Kidney epithelial cell (primary cell): ENCODE data around the gene SNTB2. TPM values are rescaled to one million over a fixed set of nuclear protein-coding genes. Genes with fewer than 3 reads are reported as not detected.

Experiments
- DNase-seq: peaks from one replicate; pipeline ENCODE4 v3.0.0-alpha.2; 2010; ENCODE audit warnings: low read depth
- H3K27me3 ChIP-seq: 2 replicates; pipeline ENCODE4 v1.6.0; 2011; ENCODE audit warnings: low read length; ENCODE audit not compliant: control insufficient read depth, insufficient read depth
- H3K36me3 ChIP-seq: 2 replicates; pipeline ENCODE4 v1.5.1; 2011; ENCODE audit warnings: low read length; ENCODE audit not compliant: control insufficient read depth, insufficient read depth
- H3K4me3 ChIP-seq: 2 replicates; pipeline ENCODE4 v1.5.1; 2011; ENCODE audit warnings: low read depth, mild to moderate bottlenecking, control low read depth, low read length
- CTCF ChIP-seq: IDR thresholded peaks from 2 replicates; pipeline ENCODE4 v1.5.1; 2011; ENCODE audit warnings: mild to moderate bottlenecking, moderate library complexity, low read length, control low read depth, inconsistent platforms; ENCODE audit not compliant: insufficient read depth, poor library complexity, severe bottlenecking
- total RNA-seq: library from RNA; depleted of rRNA; stranded (reverse); fragments of >200 nt; gene quantifications from 2 replicates; pipeline ENCODE4 v1.2.3, GENCODE V29; 2015

SNTB2 gene
- total RNA-seq, 1 donor from 2014 or later = 9.0 TPM

DNA sequence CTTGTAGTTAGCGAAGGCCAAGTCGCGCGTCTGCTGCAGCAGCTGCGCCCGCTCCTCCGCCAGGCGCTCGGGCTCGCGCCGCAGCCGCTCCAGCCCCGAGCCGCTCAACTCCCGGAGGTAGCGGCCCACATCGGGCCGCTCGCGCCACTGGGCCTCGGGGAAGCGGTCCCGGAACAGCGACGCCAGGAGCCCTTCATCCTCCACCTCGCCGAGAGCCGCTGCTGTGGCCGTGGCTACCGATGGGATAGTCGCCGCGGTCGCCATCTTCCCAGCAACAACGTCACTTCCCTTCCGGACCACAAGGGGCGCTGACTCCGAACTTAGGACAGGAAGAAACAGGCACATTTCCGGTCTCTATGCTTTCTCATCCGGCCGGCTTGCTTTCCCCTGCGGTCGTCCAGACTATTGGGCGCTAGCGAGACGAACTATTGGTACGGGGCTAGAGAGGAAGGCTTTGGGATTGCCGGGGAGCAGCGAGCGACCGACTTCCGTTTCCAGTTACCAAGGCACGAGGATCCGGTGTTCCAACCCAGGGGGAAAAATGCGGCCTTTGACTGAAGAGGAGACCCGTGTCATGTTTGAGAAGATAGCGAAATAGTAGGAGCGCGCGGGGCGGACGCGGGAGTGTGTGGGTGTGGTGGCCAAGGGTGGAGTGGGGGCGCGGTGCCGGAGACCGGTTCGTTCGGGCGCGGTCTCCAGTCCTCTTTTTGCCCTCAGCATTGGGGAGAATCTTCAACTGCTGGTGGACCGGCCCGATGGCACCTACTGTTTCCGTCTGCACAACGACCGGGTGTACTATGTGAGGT is 152.5 kb downstream of the SNTB2 start, which contains the start of the genes COG8 and NIP7:
Gene COG8 (minus strand): TSS at position 276 of the 806 bp plus-strand sequence. CDS start 12 bp downstream, at position 264.
Gene NIP7 (plus strand): TSS at position 484 of the 806 bp plus-strand sequence. CDS start 58 bp downstream, at position 542.
- peak; percentile 79 for TF ChIP-seq CTCF
- H3K4me3 ChIP-seq = peak within 1 kb of the TSS; percentile 85

GRCh38 chr16:69340095-69340644 is 153.2 kb downstream of the SNTB2 start:
- Histone ChIP-seq H3K36me3 (peaks cover 1% of the 10 kb centered on the region), H3K4me3 (peak overlapping the region; percentile 85), H3K27me3 (no peaks in the 10 kb centered on the region)
- no peak for TF ChIP-seq CTCF
- DNase-seq = no peak

More for the DNA sequence above, 152.5 kb downstream of the SNTB2 start, which contains the start of the genes COG8 and NIP7:
- Histone ChIP-seq H3K36me3 (peaks cover 1% of the 10 kb centered on the region), H3K27me3 (no peaks in the 10 kb centered on the region)
- peak; percentile 96 for DNase-seq

GRCh38 chr16:69344171-69344570 is 157.2 kb downstream of the SNTB2 start:
- H3K27me3 ChIP-seq = no peaks in the 10 kb centered on the region
- H3K36me3 ChIP-seq = no peaks in the 10 kb centered on the region
- DNase-seq = no peak
- H3K4me3 ChIP-seq = no peak overlapping the region
- TF ChIP-seq CTCF = no peak

DNA sequence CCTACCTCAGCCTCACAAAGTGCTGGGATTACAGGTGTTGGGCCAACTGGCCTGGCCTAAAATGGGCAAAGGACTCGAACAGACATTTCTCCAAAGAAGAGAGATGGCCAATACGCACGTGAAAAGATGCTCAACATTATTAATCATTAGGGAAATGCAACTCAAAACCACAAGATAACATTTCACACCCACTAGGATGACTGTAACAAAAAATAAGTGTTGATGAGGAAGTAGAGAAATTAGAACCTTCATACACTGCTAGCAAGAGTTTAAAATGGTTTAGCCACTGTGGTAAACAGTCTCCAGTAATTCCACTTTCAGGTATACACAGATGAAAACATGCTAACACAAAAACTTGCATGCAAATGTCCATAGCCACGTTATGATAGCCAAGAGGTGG is 159.0 kb downstream of the SNTB2 start:
- Histone ChIP-seq H3K36me3 (no peaks in the 10 kb centered on the region), H3K4me3 (no peak overlapping the region), H3K27me3 (no peaks in the 10 kb centered on the region)
- TF ChIP-seq CTCF = no peak
- no peak for DNase-seq

DNA sequence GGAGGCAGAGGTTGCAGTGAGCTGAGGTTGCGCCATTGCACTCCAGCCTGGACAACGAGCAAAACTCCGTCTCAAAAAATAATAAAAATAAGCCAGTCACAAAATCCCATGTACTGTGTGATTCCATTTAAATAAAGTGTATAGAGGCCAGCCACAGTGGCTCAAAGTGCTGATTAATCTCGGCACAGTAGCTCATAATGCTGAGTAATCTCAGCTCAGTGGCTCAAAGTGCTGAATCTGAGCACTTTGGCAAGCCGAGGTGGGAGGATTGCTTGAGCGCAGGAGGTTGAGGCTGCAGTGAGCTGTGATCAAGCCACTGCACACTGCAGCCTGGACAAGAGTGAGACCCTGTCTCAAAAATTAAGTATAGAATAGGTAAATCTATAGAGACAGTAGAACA is 159.7 kb downstream of the SNTB2 start:
- no peak for DNase-seq
- H3K27me3 ChIP-seq = no peaks in the 10 kb centered on the region
- no peak for TF ChIP-seq CTCF
- H3K36me3 ChIP-seq = no peaks in the 10 kb centered on the region
- H3K4me3 ChIP-seq = no peak overlapping the region
